Dermis microvascular lymphatic vessel endothelial cell (primary cell): ENCODE results near the gene NELL1. TPM values are rescaled to one million over a fixed set of nuclear protein-coding genes. Genes with fewer than 3 reads are reported as not detected.

Experiments
- DNase-seq, 2 donors: peaks; one replicate each; pipeline versions ENCODE4 v3.0.0 to v3.0.0-alpha.2; 2010; ENCODE audit warnings: low read depth in 2 of 2
- total RNA-seq: library from RNA; depleted of rRNA; stranded (reverse); fragments of >200 nt; gene quantifications from 2 replicates; pipeline ENCODE4 v1.2.1, GENCODE V29; 2014

Gene NELL1
- total RNA-seq, 1 donor from 2014 or later, result not detected

GRCh38 chr11:20869123-20869522 lies 199.7 kb downstream of the NELL1 start:
- no peak for DNase-seq

- DNase-seq, result no peak
Measured at GRCh38 chr11:20873054-20873453, 203.7 kb downstream of the NELL1 start.

- DNase-seq, result no peak
Measured at GRCh38 chr11:20874358-20874757, 205.0 kb downstream of the NELL1 start.

- no peak for DNase-seq
Measured at GRCh38 chr11:20875889-20876288, 206.5 kb downstream of the NELL1 start.

- DNase-seq, result no peak
Measured at GRCh38 chr11:20876738-20877137, 207.4 kb downstream of the NELL1 start.

- no peak for DNase-seq
Measured at GRCh38 chr11:20880094-20880493, 210.7 kb downstream of the NELL1 start.

- DNase-seq, result no peak
Measured at GRCh38 chr11:20881328-20882079, 212.1 kb downstream of the NELL1 start.

- DNase-seq, result no peak
Measured at GRCh38 chr11:20887137-20887536, 217.8 kb downstream of the NELL1 start.

GRCh38 chr11:20894296-20894695 lies 224.9 kb downstream of the NELL1 start:
- no peak for DNase-seq

GRCh38 chr11:20909995-20910726 lies 240.8 kb downstream of the NELL1 start:
- DNase-seq, result no peak

- DNase-seq, result no peak
Measured at GRCh38 chr11:20910733-20911132, 241.3 kb downstream of the NELL1 start.

GRCh38 chr11:20912065-20912821 lies 242.9 kb downstream of the NELL1 start:
- DNase-seq, result no peak

GRCh38 chr11:20912922-20913512 lies 243.6 kb downstream of the NELL1 start:
- DNase-seq, result no peak

- DNase-seq, result no peak
Measured at GRCh38 chr11:20917306-20917705, 247.9 kb downstream of the NELL1 start.

- no peak for DNase-seq
Measured at GRCh38 chr11:20926799-20927540, 257.6 kb downstream of the NELL1 start.

- DNase-seq, result no peak
Measured at GRCh38 chr11:20931029-20931428, 261.6 kb downstream of the NELL1 start.

GRCh38 chr11:20933086-20933485 lies 263.7 kb downstream of the NELL1 start:
- DNase-seq, result no peak

- DNase-seq, result no peak
Measured at GRCh38 chr11:20933958-20934357, 264.6 kb downstream of the NELL1 start.

GRCh38 chr11:20934516-20934915 lies 265.1 kb downstream of the NELL1 start:
- no peak for DNase-seq

- DNase-seq, result no peak
Measured at GRCh38 chr11:20937826-20938225, 268.4 kb downstream of the NELL1 start.

GRCh38 chr11:20949585-20949984 lies 280.2 kb downstream of the NELL1 start:
- DNase-seq, result no peak
